GM18505 (cell line): ENCODE measurements around the gene TMEM132C.

Source experiments
- ATAC-seq: cut with Tn5 transposase; IDR thresholded peaks from one replicate; pipeline ENCODE4 v1.9.1; 2021; ENCODE audit not compliant: unreplicated experiment
- POLR2A ChIP-seq: IDR thresholded peaks from 4 replicates; pipeline ENCODE4 v1.6.1; 2011; ENCODE audit warnings: borderline replicate concordance; ENCODE audit not compliant: insufficient read depth, insufficient read length; ENCODE audit errors: extremely low read depth

Gene TMEM132C

GRCh38 chr12:128338386-128339125 is 71.6 kb downstream of the TMEM132C start:
- no peak for TF ChIP-seq POLR2A

GRCh38 chr12:128339126-128339520 is 72.2 kb downstream of the TMEM132C start:
- TF ChIP-seq POLR2A: no peak

More at GRCh38 chr12:128338386-128339125, 71.6 kb downstream of the TMEM132C start:
- no peak for ATAC-seq

GRCh38 chr12:128339631-128340030 is 72.7 kb downstream of the TMEM132C start:
- no peak for ATAC-seq
- no peak for TF ChIP-seq POLR2A

More at GRCh38 chr12:128339126-128339520, 72.2 kb downstream of the TMEM132C start:
- no peak for ATAC-seq

GRCh38 chr12:128353301-128353700 is 86.3 kb downstream of the TMEM132C start:
- TF ChIP-seq POLR2A: no peak
- ATAC-seq: no peak

- TF ChIP-seq POLR2A: no peak
- no peak for ATAC-seq
These were observed 89.6 kb downstream of the TMEM132C start for GRCh38 chr12:128356547-128356946.

- TF ChIP-seq POLR2A: no peak
- ATAC-seq: no peak
These were observed 94.5 kb downstream of the TMEM132C start for GRCh38 chr12:128361400-128361995.

GRCh38 chr12:128365032-128365431 is 98.1 kb downstream of the TMEM132C start:
- no peak for TF ChIP-seq POLR2A
- ATAC-seq: no peak

GRCh38 chr12:128365651-128366231 is 98.8 kb downstream of the TMEM132C start:
- TF ChIP-seq POLR2A: no peak

GRCh38 chr12:128367961-128368360 is 101.0 kb downstream of the TMEM132C start:
- TF ChIP-seq POLR2A: no peak
- ATAC-seq: no peak

More at GRCh38 chr12:128365651-128366231, 98.8 kb downstream of the TMEM132C start:
- no peak for ATAC-seq

- no peak for ATAC-seq
- no peak for TF ChIP-seq POLR2A
These were observed 114.6 kb downstream of the TMEM132C start for GRCh38 chr12:128381541-128381940.

- no peak for ATAC-seq
- TF ChIP-seq POLR2A: no peak
These were observed 115.0 kb downstream of the TMEM132C start for GRCh38 chr12:128381946-128382345.

- ATAC-seq: no peak
- no peak for TF ChIP-seq POLR2A
These were observed 116.0 kb downstream of the TMEM132C start for GRCh38 chr12:128382946-128383345.

- no peak for TF ChIP-seq POLR2A
- ATAC-seq: no peak
These were observed 116.5 kb downstream of the TMEM132C start for GRCh38 chr12:128383357-128383937.
